ENCODE results near the gene SDHB. TPM values are rescaled to one million over a fixed set of nuclear protein-coding genes. Genes with fewer than 3 reads are reported as not detected.

Gene SDHB
- total and polyA plus RNA-seq, 9 of the 15 experiments (the other 6 are each of a cell fraction or from before 2014, with no cell fraction given): 207 to 554 (median 365) TPM

GRCh38 chr1:17018849-17019248 is 35.0 kb downstream of the SDHB start:
- DNase-seq (ENCODE audit: extremely low read depth in 1 of 4, low spot score in 3 of 4) (no peak), FAIRE-seq (no peak), ATAC-seq (no peak)
- Histone ChIP-seq H3K79me2 (ENCODE audit: control insufficient read depth, insufficient read depth, low read length) (no peaks in the 10 kb centered on the region), H3K4me1 (replicated peaks in 1 of 2; ENCODE audit: control insufficient read depth in 2 of 2, insufficient read depth in 2 of 2, low read length in 2 of 2) (peaks cover 4 to 13% of the 10 kb centered on the region in 2 experiments), H3K36me3 (ENCODE audit: control insufficient read depth, insufficient read depth, low read length) (peaks cover 60% of the 10 kb centered on the region), H3K9me1 (ENCODE audit: control insufficient read depth, insufficient read depth, low read length) (no peaks in the 10 kb centered on the region), H3K27me3 (ENCODE audit: control insufficient read depth in 2 of 2, insufficient read depth in 2 of 2, low read length in 2 of 2) (no peaks in the 10 kb centered on the region), H4K20me1 (replicated peaks; ENCODE audit: control insufficient read depth, insufficient read depth, low read length) (no peaks in the 10 kb centered on the region), H3K9me3 (replicated peaks; ENCODE audit: control insufficient read depth, insufficient read depth, low read depth, low read length) (no peaks in the 10 kb centered on the region), H3K9ac (ENCODE audit: insufficient read depth in 1 of 2, low read depth in 2 of 2, low read length in 2 of 2) (no peak overlapping the region), H3K4me2 (ENCODE audit: insufficient read depth, low read length) (no peak overlapping the region), H3K27ac (ENCODE audit: extremely low read depth, low read depth, low read length) (no peak overlapping the region), H2AFZ (ENCODE audit: low read depth, low read length) (no peak overlapping the region), H3K4me3 (no peak overlapping the region)
- TF ChIP-seq CC2D1A (IDR thresholded peaks at IDR 0.05): no peak
- no peak for TF ChIP-seq NFRKB (IDR thresholded peaks at IDR 0.05; ENCODE audit: low read depth)
- TF ChIP-seq, protein P1, sequence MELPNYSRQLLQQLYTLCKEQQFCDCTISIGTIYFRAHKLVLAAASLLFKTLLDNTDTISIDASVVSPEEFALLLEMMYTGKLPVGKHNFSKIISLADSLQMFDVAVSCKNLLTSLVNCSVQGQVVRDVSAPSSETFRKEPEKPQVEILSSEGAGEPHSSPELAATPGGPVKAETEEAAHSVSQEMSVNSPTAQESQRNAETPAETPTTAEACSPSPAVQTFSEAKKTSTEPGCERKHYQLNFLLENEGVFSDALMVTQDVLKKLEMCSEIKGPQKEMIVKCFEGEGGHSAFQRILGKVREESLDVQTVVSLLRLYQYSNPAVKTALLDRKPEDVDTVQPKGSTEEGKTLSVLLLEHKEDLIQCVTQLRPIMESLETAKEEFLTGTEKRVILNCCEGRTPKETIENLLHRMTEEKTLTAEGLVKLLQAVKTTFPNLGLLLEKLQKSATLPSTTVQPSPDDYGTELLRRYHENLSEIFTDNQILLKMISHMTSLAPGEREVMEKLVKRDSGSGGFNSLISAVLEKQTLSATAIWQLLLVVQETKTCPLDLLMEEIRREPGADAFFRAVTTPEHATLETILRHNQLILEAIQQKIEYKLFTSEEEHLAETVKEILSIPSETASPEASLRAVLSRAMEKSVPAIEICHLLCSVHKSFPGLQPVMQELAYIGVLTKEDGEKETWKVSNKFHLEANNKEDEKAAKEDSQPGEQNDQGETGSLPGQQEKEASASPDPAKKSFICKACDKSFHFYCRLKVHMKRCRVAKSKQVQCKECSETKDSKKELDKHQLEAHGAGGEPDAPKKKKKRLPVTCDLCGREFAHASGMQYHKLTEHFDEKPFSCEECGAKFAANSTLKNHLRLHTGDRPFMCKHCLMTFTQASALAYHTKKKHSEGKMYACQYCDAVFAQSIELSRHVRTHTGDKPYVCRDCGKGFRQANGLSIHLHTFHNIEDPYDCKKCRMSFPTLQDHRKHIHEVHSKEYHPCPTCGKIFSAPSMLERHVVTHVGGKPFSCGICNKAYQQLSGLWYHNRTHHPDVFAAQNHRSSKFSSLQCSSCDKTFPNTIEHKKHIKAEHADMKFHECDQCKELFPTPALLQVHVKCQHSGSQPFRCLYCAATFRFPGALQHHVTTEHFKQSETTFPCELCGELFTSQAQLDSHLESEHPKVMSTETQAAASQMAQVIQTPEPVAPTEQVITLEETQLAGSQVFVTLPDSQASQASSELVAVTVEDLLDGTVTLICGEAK (IDR thresholded peaks at IDR 0.05): no peak
- TF ChIP-seq, protein P1 (CRISPR knock-in tag; IDR thresholded peaks at IDR 0.05): no peak
- TF ChIP-seq CREB1 (IDR thresholded peaks at IDR 0.05): no peak
- no peak for TF ChIP-seq CREB1 (CRISPR knock-in tag; IDR thresholded peaks at IDR 0.05)
- no peak for TF ChIP-seq ETS2 (tag; IDR thresholded peaks at IDR 0.05; ENCODE audit: borderline replicate concordance, poor library complexity, severe bottlenecking)
- in situ Hi-C loops (cut with MboI) (no loop called here), intact Hi-C loops (cut with micrococcal nuclease) (no loop called here)
- CTCF ChIA-PET (ENCODE audit: low intra/inter-chr PET ratio): no interaction called here
- 27% methylated on average over 1 of the region's 1 CpG for WGBS (ENCODE audit: insufficient coverage, low coverage, missing lambda C conversion rate)
- BruUV-seq (replicated peaks): no TSS peak
- POLR2A ChIA-PET: interaction anchor here (0.6 to 1.7 kb wide), 6 partner anchors 9 to 1941 kb away, joined by 3 to 5 read pairs (median 3); no protein-coding TSS in a partner anchor
